ENCODE data around the gene DNMBP. TPM values are rescaled to one million over a fixed set of nuclear protein-coding genes. Genes with fewer than 3 reads are reported as not detected.
"Not testable (repeated sequence)": the region's sequence is repeated elsewhere in the genome, so short reads cannot be mapped to it uniquely, and the experiment has no call there.

DNMBP gene
- polyA plus RNA-seq, 1 donor, result 41.7 TPM

GRCh38 chr10:99953510-99953909 is 56.2 kb downstream of the DNMBP start:
- H3K27ac ChIP-seq (ENCODE audit: low read length); DNase-seq; H3K9me3 ChIP-seq (ENCODE audit: control insufficient read depth, low read depth, low read length); H3K4me1 ChIP-seq (ENCODE audit: control insufficient read depth, insufficient read depth, low read length); H3K27me3 ChIP-seq (ENCODE audit: control insufficient read depth, insufficient read depth, low read length); H3K4me3 ChIP-seq (ENCODE audit: low read length): not testable (repeated sequence)
- peaks cover 44% of the 10 kb centered on the region for H3K36me3 ChIP-seq (ENCODE audit: control insufficient read depth, insufficient read depth, low read length)
- no CpG with 5 or more reads among the region's 3 CpGs for WGBS (ENCODE audit: insufficient coverage, low lambda C conversion rate)

- H3K36me3 ChIP-seq (ENCODE audit: control insufficient read depth, insufficient read depth, low read length), result peaks cover 44% of the 10 kb centered on the region
- H3K27ac ChIP-seq (ENCODE audit: low read length), result no peak overlapping the region
- no peaks in the 10 kb centered on the region for H3K27me3 ChIP-seq (ENCODE audit: control insufficient read depth, insufficient read depth, low read length)
- WGBS (ENCODE audit: insufficient coverage, low lambda C conversion rate), result no CpG with 5 or more reads among the region's 2 CpGs
- no peak overlapping the region for H3K4me3 ChIP-seq (ENCODE audit: low read length)
- DNase-seq, result no peak
- H3K4me1 ChIP-seq (ENCODE audit: control insufficient read depth, insufficient read depth, low read length), result no peaks in the 10 kb centered on the region
- peaks cover 3% of the 10 kb centered on the region for H3K9me3 ChIP-seq (ENCODE audit: control insufficient read depth, low read depth, low read length)
Observed at GRCh38 chr10:99952799-99953198, 56.9 kb downstream of the DNMBP start.

- WGBS (ENCODE audit: insufficient coverage, low lambda C conversion rate), result no CpG with 5 or more reads among the region's 2 CpGs
- DNase-seq; H3K9me3 ChIP-seq (ENCODE audit: control insufficient read depth, low read depth, low read length); H3K4me1 ChIP-seq (ENCODE audit: control insufficient read depth, insufficient read depth, low read length); H3K27ac ChIP-seq (ENCODE audit: low read length); H3K36me3 ChIP-seq (ENCODE audit: control insufficient read depth, insufficient read depth, low read length); H3K4me3 ChIP-seq (ENCODE audit: low read length); H3K27me3 ChIP-seq (ENCODE audit: control insufficient read depth, insufficient read depth, low read length): not testable (repeated sequence)
Observed at GRCh38 chr10:99946051-99946450, 63.7 kb downstream of the DNMBP start.

DNA sequence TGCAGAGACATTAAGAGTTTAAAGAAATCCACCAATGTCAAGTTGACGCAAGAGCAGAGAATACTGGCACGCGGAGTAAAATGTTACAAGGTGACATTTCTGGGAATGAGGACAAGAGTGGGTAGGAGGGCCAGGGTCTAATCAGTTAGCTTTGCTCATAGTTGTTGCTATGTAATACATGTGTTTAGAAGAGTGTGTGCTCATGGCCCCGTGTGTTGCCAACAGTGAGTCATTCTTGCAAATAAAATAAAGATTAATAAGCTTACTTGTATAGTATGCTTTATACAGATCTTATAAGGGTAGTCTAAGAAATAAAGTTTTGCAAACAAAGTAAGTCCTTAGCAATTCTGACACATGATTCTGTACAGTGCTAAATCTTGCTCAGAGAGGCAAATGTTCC is 64.5 kb downstream of the DNMBP start:
- H3K4me1 ChIP-seq (ENCODE audit: control insufficient read depth, insufficient read depth, low read length), result no peaks in the 10 kb centered on the region
- H3K27me3 ChIP-seq (ENCODE audit: control insufficient read depth, insufficient read depth, low read length), result no peaks in the 10 kb centered on the region
- H3K36me3 ChIP-seq (ENCODE audit: control insufficient read depth, insufficient read depth, low read length), result peaks cover 3% of the 10 kb centered on the region
- H3K4me3 ChIP-seq (ENCODE audit: low read length), result no peak overlapping the region
- H3K9me3 ChIP-seq (ENCODE audit: control insufficient read depth, low read depth, low read length), result no peaks in the 10 kb centered on the region
- no peak for DNase-seq
- H3K27ac ChIP-seq (ENCODE audit: low read length), result no peak overlapping the region
- WGBS (ENCODE audit: insufficient coverage, low lambda C conversion rate), result 17% methylated on average over 1 of the region's 4 CpGs

GRCh38 chr10:99944860-99945259 is 64.9 kb downstream of the DNMBP start:
- Histone ChIP-seq H3K9me3 (ENCODE audit: control insufficient read depth, low read depth, low read length) (no peaks in the 10 kb centered on the region), H3K36me3 (ENCODE audit: control insufficient read depth, insufficient read depth, low read length) (peaks cover under 1% of the 10 kb centered on the region), H3K27me3 (ENCODE audit: control insufficient read depth, insufficient read depth, low read length) (no peaks in the 10 kb centered on the region), H3K4me3 (ENCODE audit: low read length) (no peak overlapping the region), H3K4me1 (ENCODE audit: control insufficient read depth, insufficient read depth, low read length) (no peaks in the 10 kb centered on the region), H3K27ac (ENCODE audit: low read length) (no peak overlapping the region)
- no CpG with 5 or more reads among the region's 2 CpGs for WGBS (ENCODE audit: insufficient coverage, low lambda C conversion rate)
- no peak for DNase-seq

- no peaks in the 10 kb centered on the region for H3K36me3 ChIP-seq (ENCODE audit: control insufficient read depth, insufficient read depth, low read length)
- no peaks in the 10 kb centered on the region for H3K27me3 ChIP-seq (ENCODE audit: control insufficient read depth, insufficient read depth, low read length)
- no peak for DNase-seq
- no peaks in the 10 kb centered on the region for H3K9me3 ChIP-seq (ENCODE audit: control insufficient read depth, low read depth, low read length)
- 100% methylated on average over 1 of the region's 3 CpGs for WGBS (ENCODE audit: insufficient coverage, low lambda C conversion rate)
- H3K27ac ChIP-seq (ENCODE audit: low read length), result no peak overlapping the region
- no peaks in the 10 kb centered on the region for H3K4me1 ChIP-seq (ENCODE audit: control insufficient read depth, insufficient read depth, low read length)
- H3K4me3 ChIP-seq (ENCODE audit: low read length), result no peak overlapping the region
Observed at GRCh38 chr10:99943908-99944307, 65.8 kb downstream of the DNMBP start.

DNA sequence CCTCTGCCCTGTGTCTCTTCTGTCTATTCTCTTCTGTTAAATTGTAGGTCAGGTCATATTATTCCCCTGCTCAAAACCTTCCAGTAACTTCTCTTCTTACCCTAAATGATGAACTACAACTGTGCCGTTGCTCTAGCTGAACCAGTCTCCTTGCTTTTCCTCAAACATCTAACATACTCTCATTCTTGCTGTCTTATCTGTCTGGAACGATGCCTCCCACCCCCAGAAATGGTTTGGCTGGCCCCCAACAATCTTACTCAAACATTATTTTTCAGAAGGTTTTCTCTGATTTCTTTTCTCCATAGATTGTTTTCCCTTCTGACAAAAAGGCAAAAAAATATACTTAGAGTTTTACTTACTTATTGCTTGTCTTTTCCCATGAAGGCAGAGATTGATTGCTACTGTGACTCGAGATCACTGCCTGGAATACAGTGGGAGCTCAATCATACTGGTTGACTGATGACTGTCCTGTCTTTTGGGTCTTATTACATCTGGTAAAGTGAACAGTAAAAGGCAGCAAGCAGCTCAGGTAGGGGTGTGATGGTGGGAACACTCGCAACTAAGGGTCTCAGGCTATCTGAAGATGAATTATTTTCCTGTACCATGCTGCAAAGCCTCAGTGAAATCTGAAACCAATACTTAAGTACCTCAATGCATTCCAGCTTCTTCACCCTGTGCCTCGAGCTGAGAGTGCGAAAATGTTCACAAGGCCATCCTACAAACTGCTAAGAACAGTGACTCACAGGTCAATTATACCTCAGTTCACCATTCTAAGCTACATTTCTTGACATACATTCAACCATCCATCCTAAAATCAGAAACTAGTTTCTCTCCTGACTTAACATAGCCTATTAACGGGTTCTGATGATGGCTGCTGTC is 67.6 kb downstream of the DNMBP start:
- Histone ChIP-seq H3K36me3 (ENCODE audit: control insufficient read depth, insufficient read depth, low read length) (no peaks in the 10 kb centered on the region), H3K4me3 (ENCODE audit: low read length) (no peak overlapping the region), H3K27ac (ENCODE audit: low read length) (no peak overlapping the region), H3K4me1 (ENCODE audit: control insufficient read depth, insufficient read depth, low read length) (no peaks in the 10 kb centered on the region), H3K9me3 (ENCODE audit: control insufficient read depth, low read depth, low read length) (no peaks in the 10 kb centered on the region), H3K27me3 (ENCODE audit: control insufficient read depth, insufficient read depth, low read length) (no peaks in the 10 kb centered on the region)
- DNase-seq, result no peak
- 82% methylated on average over 4 of the region's 7 CpGs for WGBS (ENCODE audit: insufficient coverage, low lambda C conversion rate)

DNA sequence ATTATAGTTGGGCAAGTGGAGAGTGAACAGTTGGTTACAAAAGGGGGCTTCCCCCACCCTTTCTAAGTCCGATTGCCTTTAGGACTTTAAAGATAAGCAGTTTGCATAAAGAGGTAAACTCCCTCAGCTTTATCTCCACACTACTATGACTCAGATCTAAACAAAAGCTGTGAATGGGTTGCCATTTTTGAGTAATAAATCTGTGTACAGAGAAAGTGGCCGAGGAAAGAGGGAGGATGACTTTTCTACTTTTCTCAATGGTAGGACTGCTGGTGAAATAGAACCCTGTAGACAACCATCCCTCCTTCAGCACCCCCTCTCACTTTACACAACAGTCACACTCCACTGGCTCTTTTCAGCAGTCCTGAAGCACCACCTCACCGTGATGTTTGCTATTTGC is 71.2 kb downstream of the DNMBP start:
- DNase-seq, result no peak
- no peak overlapping the region for H3K27ac ChIP-seq (ENCODE audit: low read length)

DNA sequence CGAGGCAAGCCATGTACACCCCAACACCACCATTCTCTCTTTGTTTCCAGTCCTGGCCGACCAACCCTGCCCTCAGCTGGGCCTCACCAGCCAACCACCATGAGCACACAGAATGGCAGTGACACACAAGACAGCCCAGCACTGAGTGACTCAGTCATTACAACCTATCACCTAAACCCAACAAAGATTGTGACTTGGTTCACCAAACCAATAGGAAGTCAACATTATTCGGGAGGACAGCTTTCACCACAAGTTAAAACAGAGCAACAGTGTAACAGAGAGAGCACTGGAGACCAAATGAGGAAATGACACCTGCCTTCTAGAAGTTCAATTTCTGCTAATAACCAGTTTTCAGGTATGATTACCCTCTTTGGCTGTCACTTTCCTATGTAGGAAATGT is 72.1 kb downstream of the DNMBP start:
- no peak overlapping the region for H3K27ac ChIP-seq (ENCODE audit: low read length)
- H3K36me3 ChIP-seq (ENCODE audit: control insufficient read depth, insufficient read depth, low read length), result no peaks in the 10 kb centered on the region
- H3K4me1 ChIP-seq (ENCODE audit: control insufficient read depth, insufficient read depth, low read length), result no peaks in the 10 kb centered on the region
- no CpG with 5 or more reads among the region's 3 CpGs for WGBS (ENCODE audit: insufficient coverage, low lambda C conversion rate)
- no peak overlapping the region for H3K4me3 ChIP-seq (ENCODE audit: low read length)
- DNase-seq, result no peak
- H3K27me3 ChIP-seq (ENCODE audit: control insufficient read depth, insufficient read depth, low read length), result no peaks in the 10 kb centered on the region
- no peaks in the 10 kb centered on the region for H3K9me3 ChIP-seq (ENCODE audit: control insufficient read depth, low read depth, low read length)

More for the DNA sequence above, 71.2 kb downstream of the DNMBP start:
- Histone ChIP-seq H3K36me3 (ENCODE audit: control insufficient read depth, insufficient read depth, low read length) (no peaks in the 10 kb centered on the region), H3K4me3 (ENCODE audit: low read length) (no peak overlapping the region), H3K27me3 (ENCODE audit: control insufficient read depth, insufficient read depth, low read length) (no peaks in the 10 kb centered on the region), H3K9me3 (ENCODE audit: control insufficient read depth, low read depth, low read length) (no peaks in the 10 kb centered on the region), H3K4me1 (ENCODE audit: control insufficient read depth, insufficient read depth, low read length) (no peaks in the 10 kb centered on the region)
- WGBS (ENCODE audit: insufficient coverage, low lambda C conversion rate), result 17% methylated on average over 1 of the region's 3 CpGs

DNA sequence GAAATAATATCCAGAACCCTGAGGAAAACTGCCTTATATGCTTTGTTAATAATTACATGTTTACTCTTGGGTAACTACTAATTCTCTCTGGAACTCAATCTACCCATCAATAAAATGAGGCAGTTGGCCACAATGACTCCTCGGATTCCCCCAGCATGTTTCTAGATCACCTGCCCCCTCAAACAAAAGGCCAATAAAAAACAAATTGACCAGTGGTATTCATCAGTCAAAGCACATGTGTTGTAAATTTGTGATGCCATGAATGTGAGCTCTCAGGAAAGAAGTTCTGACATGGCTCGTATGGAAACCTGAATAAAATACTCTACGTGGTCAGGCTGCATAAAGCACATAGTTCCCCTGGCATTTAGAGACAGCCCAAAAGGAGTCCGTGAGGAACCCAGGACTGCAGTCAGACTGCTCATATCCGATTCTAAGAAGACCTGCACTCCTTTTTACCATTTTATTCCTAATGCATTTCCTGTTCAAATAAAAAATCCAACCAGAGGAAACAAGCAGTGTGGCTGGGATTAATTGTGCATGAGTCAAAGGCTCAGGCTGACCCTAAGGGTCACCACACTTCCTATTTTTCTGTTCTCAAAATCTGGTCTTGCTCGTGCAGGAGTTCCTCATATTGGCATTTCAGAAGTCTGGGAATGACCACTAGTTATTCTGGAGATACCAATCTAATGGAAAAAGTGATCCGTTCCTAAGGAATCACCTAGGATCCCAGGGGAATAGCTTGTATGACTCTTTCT is 77.4 kb downstream of the DNMBP start:
- no CpG with 5 or more reads among the region's 7 CpGs for WGBS (ENCODE audit: insufficient coverage, low lambda C conversion rate)
- H3K36me3 ChIP-seq (ENCODE audit: control insufficient read depth, insufficient read depth, low read length); DNase-seq; H3K9me3 ChIP-seq (ENCODE audit: control insufficient read depth, low read depth, low read length); H3K27me3 ChIP-seq (ENCODE audit: control insufficient read depth, insufficient read depth, low read length); H3K4me3 ChIP-seq (ENCODE audit: low read length): not testable (repeated sequence)
- Histone ChIP-seq H3K4me1 (ENCODE audit: control insufficient read depth, insufficient read depth, low read length) (peaks cover 11% of the 10 kb centered on the region), H3K27ac (ENCODE audit: low read length) (peak overlapping the region; percentile 91)
